ENCODE results near the gene MED12L.

MED12L gene

GRCh38 chr3:151315136-151315535 is 229.7 kb downstream of the MED12L start:
- Histone ChIP-seq H3K36me3 (ENCODE audit: control insufficient read depth in 1 of 2, insufficient read depth in 2 of 2, low read length in 2 of 2) (no peaks in the 10 kb centered on the region), H3K9me3 (ENCODE audit: control insufficient read depth in 1 of 2, low read length in 2 of 2) (no peaks in the 10 kb centered on the region), H3K4me3 (ENCODE audit: low read depth in 1 of 2, low read length in 2 of 2) (no peak overlapping the region), H3K4me1 (ENCODE audit: control insufficient read depth in 1 of 2, insufficient read depth in 2 of 2, low read length in 2 of 2) (no peaks in the 10 kb centered on the region), H3K27me3 (ENCODE audit: control insufficient read depth in 1 of 2, insufficient read depth in 2 of 2, low read length in 2 of 2) (no peaks in the 10 kb centered on the region), H3K9ac (ENCODE audit: low read depth in 1 of 2, low read length in 2 of 2) (no peak overlapping the region), H3K27ac (ENCODE audit: low read depth, low read length) (no peak overlapping the region)

GRCh38 chr3:151315846-151316245 is 230.4 kb downstream of the MED12L start:
- Histone ChIP-seq H3K4me3 (ENCODE audit: low read depth in 1 of 2, low read length in 2 of 2) (no peak overlapping the region), H3K4me1 (ENCODE audit: control insufficient read depth in 1 of 2, insufficient read depth in 2 of 2, low read length in 2 of 2) (no peaks in the 10 kb centered on the region), H3K27ac (ENCODE audit: low read depth, low read length) (no peak overlapping the region), H3K27me3 (ENCODE audit: control insufficient read depth in 1 of 2, insufficient read depth in 2 of 2, low read length in 2 of 2) (no peaks in the 10 kb centered on the region), H3K9ac (ENCODE audit: low read depth in 1 of 2, low read length in 2 of 2) (no peak overlapping the region), H3K9me3 (ENCODE audit: control insufficient read depth in 1 of 2, low read length in 2 of 2) (no peaks in the 10 kb centered on the region), H3K36me3 (ENCODE audit: control insufficient read depth in 1 of 2, insufficient read depth in 2 of 2, low read length in 2 of 2) (no peaks in the 10 kb centered on the region)

- Histone ChIP-seq H3K4me3 (ENCODE audit: low read depth in 1 of 2, low read length in 2 of 2) (no peak within 1 kb of the TSS), H3K9ac (ENCODE audit: low read depth in 1 of 2, low read length in 2 of 2) (no peak within 1 kb of the TSS), H3K4me1 (ENCODE audit: control insufficient read depth in 1 of 2, insufficient read depth in 2 of 2, low read length in 2 of 2) (no peaks in the 10 kb centered on the region), H3K27ac (ENCODE audit: low read depth, low read length) (no peak within 1 kb of the TSS), H3K27me3 (ENCODE audit: control insufficient read depth in 1 of 2, insufficient read depth in 2 of 2, low read length in 2 of 2) (no peaks in the 10 kb centered on the region), H3K36me3 (ENCODE audit: control insufficient read depth in 1 of 2, insufficient read depth in 2 of 2, low read length in 2 of 2) (no peaks in the 10 kb centered on the region), H3K9me3 (ENCODE audit: control insufficient read depth in 1 of 2, low read length in 2 of 2) (no peaks in the 10 kb centered on the region)
Measured at GRCh38 chr3:151316267-151316991, 231.0 kb downstream of the MED12L start, which contains the start of gene GPR87. Gene GPR87 (minus strand): TSS chr3:151316820. CDS start chr3:151300100, 16,720 bp downstream.

- Histone ChIP-seq H3K9ac (ENCODE audit: low read depth in 1 of 2, low read length in 2 of 2) (no peak overlapping the region), H3K9me3 (ENCODE audit: control insufficient read depth in 1 of 2, low read length in 2 of 2) (no peaks in the 10 kb centered on the region), H3K27me3 (ENCODE audit: control insufficient read depth in 1 of 2, insufficient read depth in 2 of 2, low read length in 2 of 2) (no peaks in the 10 kb centered on the region), H3K4me1 (ENCODE audit: control insufficient read depth in 1 of 2, insufficient read depth in 2 of 2, low read length in 2 of 2) (no peaks in the 10 kb centered on the region), H3K4me3 (ENCODE audit: low read depth in 1 of 2, low read length in 2 of 2) (no peak overlapping the region), H3K27ac (ENCODE audit: low read depth, low read length) (no peak overlapping the region), H3K36me3 (ENCODE audit: control insufficient read depth in 1 of 2, insufficient read depth in 2 of 2, low read length in 2 of 2) (no peaks in the 10 kb centered on the region)
Measured at GRCh38 chr3:151318313-151318712, 232.8 kb downstream of the MED12L start.

- H3K9me3 ChIP-seq (ENCODE audit: control insufficient read depth in 1 of 2, low read length in 2 of 2): no peaks in the 10 kb centered on the region
- no peaks in the 10 kb centered on the region for H3K36me3 ChIP-seq (ENCODE audit: control insufficient read depth in 1 of 2, insufficient read depth in 2 of 2, low read length in 2 of 2)
- no peaks in the 10 kb centered on the region for H3K4me1 ChIP-seq (ENCODE audit: control insufficient read depth in 1 of 2, insufficient read depth in 2 of 2, low read length in 2 of 2)
- H3K27ac ChIP-seq (ENCODE audit: low read depth, low read length): no peak overlapping the region
- H3K4me3 ChIP-seq (ENCODE audit: low read depth in 1 of 2, low read length in 2 of 2): no peak overlapping the region
- no peak overlapping the region for H3K9ac ChIP-seq (ENCODE audit: low read depth in 1 of 2, low read length in 2 of 2)
- no peaks in the 10 kb centered on the region for H3K27me3 ChIP-seq (ENCODE audit: control insufficient read depth in 1 of 2, insufficient read depth in 2 of 2, low read length in 2 of 2)
Measured at GRCh38 chr3:151318991-151319390, 233.5 kb downstream of the MED12L start.

GRCh38 chr3:151319628-151320027 is 234.2 kb downstream of the MED12L start:
- Histone ChIP-seq H3K4me3 (ENCODE audit: low read depth in 1 of 2, low read length in 2 of 2) (no peak overlapping the region), H3K36me3 (ENCODE audit: control insufficient read depth in 1 of 2, insufficient read depth in 2 of 2, low read length in 2 of 2) (no peaks in the 10 kb centered on the region), H3K9ac (ENCODE audit: low read depth in 1 of 2, low read length in 2 of 2) (no peak overlapping the region), H3K27ac (ENCODE audit: low read depth, low read length) (no peak overlapping the region), H3K27me3 (ENCODE audit: control insufficient read depth in 1 of 2, insufficient read depth in 2 of 2, low read length in 2 of 2) (no peaks in the 10 kb centered on the region), H3K9me3 (ENCODE audit: control insufficient read depth in 1 of 2, low read length in 2 of 2) (no peaks in the 10 kb centered on the region), H3K4me1 (ENCODE audit: control insufficient read depth in 1 of 2, insufficient read depth in 2 of 2, low read length in 2 of 2) (no peaks in the 10 kb centered on the region)

- no peaks in the 10 kb centered on the region for H3K4me1 ChIP-seq (ENCODE audit: control insufficient read depth in 1 of 2, insufficient read depth in 2 of 2, low read length in 2 of 2)
- H3K9ac ChIP-seq (ENCODE audit: low read depth in 1 of 2, low read length in 2 of 2): no peak overlapping the region
- no peaks in the 10 kb centered on the region for H3K9me3 ChIP-seq (ENCODE audit: control insufficient read depth in 1 of 2, low read length in 2 of 2)
- H3K4me3 ChIP-seq (ENCODE audit: low read depth in 1 of 2, low read length in 2 of 2): no peak overlapping the region
- no peaks in the 10 kb centered on the region for H3K36me3 ChIP-seq (ENCODE audit: control insufficient read depth in 1 of 2, insufficient read depth in 2 of 2, low read length in 2 of 2)
- H3K27ac ChIP-seq (ENCODE audit: low read depth, low read length): no peak overlapping the region
- no peaks in the 10 kb centered on the region for H3K27me3 ChIP-seq (ENCODE audit: control insufficient read depth in 1 of 2, insufficient read depth in 2 of 2, low read length in 2 of 2)
Measured at GRCh38 chr3:151320131-151320530, 234.7 kb downstream of the MED12L start.

GRCh38 chr3:151321526-151321925 is 236.1 kb downstream of the MED12L start:
- no peaks in the 10 kb centered on the region for H3K9me3 ChIP-seq (ENCODE audit: control insufficient read depth in 1 of 2, low read length in 2 of 2)
- no peak overlapping the region for H3K9ac ChIP-seq (ENCODE audit: low read depth in 1 of 2, low read length in 2 of 2)
- H3K4me3 ChIP-seq (ENCODE audit: low read depth in 1 of 2, low read length in 2 of 2): no peak overlapping the region
- no peaks in the 10 kb centered on the region for H3K4me1 ChIP-seq (ENCODE audit: control insufficient read depth in 1 of 2, insufficient read depth in 2 of 2, low read length in 2 of 2)
- no peak overlapping the region for H3K27ac ChIP-seq (ENCODE audit: low read depth, low read length)
- no peaks in the 10 kb centered on the region for H3K36me3 ChIP-seq (ENCODE audit: control insufficient read depth in 1 of 2, insufficient read depth in 2 of 2, low read length in 2 of 2)
- no peaks in the 10 kb centered on the region for H3K27me3 ChIP-seq (ENCODE audit: control insufficient read depth in 1 of 2, insufficient read depth in 2 of 2, low read length in 2 of 2)

- H3K36me3 ChIP-seq (ENCODE audit: control insufficient read depth in 1 of 2, insufficient read depth in 2 of 2, low read length in 2 of 2): no peaks in the 10 kb centered on the region
- no peaks in the 10 kb centered on the region for H3K27me3 ChIP-seq (ENCODE audit: control insufficient read depth in 1 of 2, insufficient read depth in 2 of 2, low read length in 2 of 2)
- H3K4me3 ChIP-seq (ENCODE audit: low read depth in 1 of 2, low read length in 2 of 2): no peak overlapping the region
- H3K9me3 ChIP-seq (ENCODE audit: control insufficient read depth in 1 of 2, low read length in 2 of 2): no peaks in the 10 kb centered on the region
- no peak overlapping the region for H3K27ac ChIP-seq (ENCODE audit: low read depth, low read length)
- H3K4me1 ChIP-seq (ENCODE audit: control insufficient read depth in 1 of 2, insufficient read depth in 2 of 2, low read length in 2 of 2): no peaks in the 10 kb centered on the region
- no peak overlapping the region for H3K9ac ChIP-seq (ENCODE audit: low read depth in 1 of 2, low read length in 2 of 2)
Measured at GRCh38 chr3:151322511-151322910, 237.0 kb downstream of the MED12L start.

- no peaks in the 10 kb centered on the region for H3K9me3 ChIP-seq (ENCODE audit: control insufficient read depth in 1 of 2, low read length in 2 of 2)
- no peak overlapping the region for H3K9ac ChIP-seq (ENCODE audit: low read depth in 1 of 2, low read length in 2 of 2)
- H3K27me3 ChIP-seq (ENCODE audit: control insufficient read depth in 1 of 2, insufficient read depth in 2 of 2, low read length in 2 of 2): no peaks in the 10 kb centered on the region
- H3K4me3 ChIP-seq (ENCODE audit: low read depth in 1 of 2, low read length in 2 of 2): peak overlapping the region; percentile 3 to 45
- no peak overlapping the region for H3K27ac ChIP-seq (ENCODE audit: low read depth, low read length)
- H3K36me3 ChIP-seq (ENCODE audit: control insufficient read depth in 1 of 2, insufficient read depth in 2 of 2, low read length in 2 of 2): no peaks in the 10 kb centered on the region
- no peaks in the 10 kb centered on the region for H3K4me1 ChIP-seq (ENCODE audit: control insufficient read depth in 1 of 2, insufficient read depth in 2 of 2, low read length in 2 of 2)
Measured at GRCh38 chr3:151327571-151328198, 242.2 kb downstream of the MED12L start.
